Measurements from ENCODE around the gene RAB27B.

The RAB27B gene

DNA sequence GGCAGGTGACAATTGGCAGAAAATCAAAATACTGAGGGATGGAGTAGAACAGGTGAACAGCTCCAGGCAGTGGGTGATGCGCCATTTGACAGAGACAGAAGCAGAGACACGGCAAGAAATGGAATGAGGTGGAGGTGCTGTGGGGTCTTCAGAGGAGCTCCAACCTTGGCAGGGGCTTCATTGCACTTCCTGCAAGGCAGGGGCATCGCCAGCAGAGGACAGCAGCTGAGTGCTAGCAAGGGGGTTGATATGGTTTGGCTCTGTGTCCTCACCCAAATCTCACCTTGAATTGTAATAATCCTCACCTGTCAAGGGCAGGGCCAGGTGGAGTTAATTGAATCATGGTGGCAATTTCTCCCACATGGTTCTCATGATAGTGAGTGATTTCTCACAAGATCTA lies 88.2 kb downstream of the RAB27B start:
- no peak for DNase-seq

DNA sequence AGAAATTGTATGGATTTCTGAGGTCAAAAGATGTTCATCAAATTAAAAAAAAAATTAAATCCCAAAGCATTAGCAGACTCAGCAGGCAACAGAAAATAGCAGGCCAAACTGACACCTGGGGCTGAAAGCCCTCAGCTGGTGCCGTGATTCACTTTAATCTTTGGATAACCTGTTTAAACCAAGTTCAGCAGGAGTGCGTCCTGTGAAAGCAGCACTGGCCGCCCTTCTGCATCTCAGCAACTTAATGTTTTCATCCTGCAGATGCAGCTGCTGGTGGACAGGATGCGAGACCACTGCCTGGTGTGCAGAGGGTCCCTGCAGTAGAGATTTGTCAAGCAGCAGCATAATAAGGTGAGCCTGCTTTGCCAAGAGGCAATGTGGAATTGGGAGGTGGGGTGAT lies 89.8 kb downstream of the RAB27B start:
- DNase-seq = no peak

DNA sequence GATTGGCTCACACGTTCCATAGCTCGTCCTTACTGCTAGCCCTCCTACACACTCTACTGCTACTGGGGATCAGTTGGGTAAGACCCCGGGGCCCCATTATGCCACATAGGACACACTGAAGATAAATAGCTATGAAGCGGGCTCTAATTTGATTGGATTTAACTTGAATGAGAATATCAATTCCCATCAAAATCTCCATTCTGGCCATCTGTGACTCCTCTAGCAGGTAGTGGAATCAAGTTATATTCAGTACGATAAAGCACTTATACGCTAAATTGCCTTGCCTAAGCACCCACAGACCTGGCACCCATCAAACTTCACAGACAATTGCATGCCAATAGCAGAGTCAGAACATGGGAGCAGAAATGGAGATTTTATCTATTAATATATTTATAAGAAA lies 91.1 kb downstream of the RAB27B start:
- no peak for DNase-seq

DNA sequence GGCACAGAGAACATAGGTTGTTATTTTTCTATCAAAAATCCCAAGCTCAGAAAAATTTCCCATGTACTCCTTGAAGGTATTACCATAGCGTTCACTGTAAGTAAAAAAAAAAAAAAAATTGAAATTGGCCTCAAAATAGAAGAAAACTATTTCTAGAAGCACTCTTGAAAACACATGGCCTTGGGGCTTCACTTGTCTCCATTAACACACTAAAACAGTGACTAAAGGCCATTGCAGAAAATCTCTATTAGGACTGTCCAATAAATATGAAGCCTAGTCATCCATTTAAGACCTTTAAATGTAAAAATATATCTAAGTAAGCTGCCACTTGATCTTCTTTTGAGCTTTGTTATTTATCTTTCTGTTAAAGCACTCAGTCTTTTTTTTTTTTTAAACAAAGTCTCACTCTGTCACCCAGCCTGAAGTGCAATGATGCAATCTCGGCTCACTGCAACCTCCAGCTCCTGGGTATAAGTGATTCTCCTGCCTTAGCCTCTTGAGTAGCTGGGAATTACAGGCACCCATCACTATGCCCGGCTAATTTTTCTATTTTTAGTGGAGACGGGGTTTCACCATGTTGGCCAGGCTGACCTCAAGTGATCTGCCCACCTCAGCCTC lies 95.2 kb downstream of the RAB27B start:
- no peak for DNase-seq

DNA sequence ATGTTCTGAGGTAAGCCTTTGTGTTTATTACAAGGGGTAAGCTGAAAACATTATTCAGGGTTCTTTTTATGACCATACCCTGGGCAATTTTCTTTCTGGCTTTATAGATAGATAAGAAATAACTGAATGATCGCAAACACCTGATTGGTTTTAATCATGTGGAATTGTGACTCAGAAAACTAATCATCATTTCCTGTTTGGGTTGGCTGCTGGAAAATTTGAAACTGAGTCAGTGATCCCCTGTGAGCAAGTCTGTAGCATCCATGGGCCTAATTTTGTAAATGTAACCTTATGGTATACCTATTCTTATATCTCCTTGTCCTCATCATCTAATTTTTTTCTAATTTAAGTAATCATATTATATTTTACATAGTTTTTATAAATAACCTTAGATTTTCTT lies 96.7 kb downstream of the RAB27B start:
- DNase-seq = no peak

DNA sequence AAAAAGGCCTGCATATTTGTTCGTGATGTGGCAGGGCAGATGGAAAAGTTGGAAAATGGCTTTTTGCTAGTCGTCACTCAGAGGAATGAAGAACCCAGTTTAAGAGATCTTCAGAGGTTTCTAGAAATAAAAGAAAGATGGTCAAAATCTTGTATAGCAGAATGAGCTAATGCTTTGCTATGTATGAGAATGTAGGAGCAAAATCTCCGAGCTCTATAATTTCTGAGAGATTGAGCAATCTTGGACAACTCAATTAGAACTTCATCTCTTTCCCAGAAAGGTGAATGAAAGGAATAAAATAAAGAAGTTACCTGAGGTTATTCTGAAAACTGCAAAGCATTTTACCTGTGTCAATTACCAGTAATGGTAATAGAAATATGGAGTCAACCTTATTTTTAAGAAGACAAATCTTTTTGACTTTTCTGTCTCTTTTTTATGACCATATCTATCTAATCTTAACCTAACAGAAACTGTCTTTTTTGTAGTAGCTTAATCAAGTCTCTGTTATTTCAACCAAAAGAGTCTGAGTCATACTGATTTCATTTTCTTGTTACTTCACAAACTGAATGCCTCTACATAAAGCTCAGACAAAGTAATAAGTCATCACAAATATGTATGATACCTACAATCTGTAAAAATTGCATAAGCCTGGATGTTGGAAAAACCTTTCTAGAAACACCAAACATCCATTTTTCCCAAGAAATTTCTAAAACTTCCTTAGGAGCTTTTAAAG lies 98.5 kb downstream of the RAB27B start:
- DNase-seq = no peak

DNA sequence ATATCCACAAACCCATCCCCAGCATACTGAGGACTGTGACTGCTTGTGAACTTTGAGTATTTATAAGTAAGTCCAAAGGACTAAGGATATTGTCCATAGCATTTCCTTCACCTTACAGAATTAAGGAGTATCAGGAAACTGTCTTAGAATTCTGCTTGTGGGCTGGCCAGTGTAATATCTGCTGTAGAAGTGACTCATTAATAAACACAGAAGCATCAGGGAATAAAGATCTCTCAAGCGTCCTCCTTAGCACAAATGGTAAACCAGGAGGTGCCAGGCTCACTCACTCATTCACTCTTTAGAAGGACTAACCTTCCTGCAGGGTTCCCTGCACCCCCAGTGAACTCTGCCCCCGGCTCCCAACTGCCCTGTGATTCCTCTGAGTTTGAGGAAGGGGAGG lies 100.0 kb downstream of the RAB27B start:
- no peak for DNase-seq

DNA sequence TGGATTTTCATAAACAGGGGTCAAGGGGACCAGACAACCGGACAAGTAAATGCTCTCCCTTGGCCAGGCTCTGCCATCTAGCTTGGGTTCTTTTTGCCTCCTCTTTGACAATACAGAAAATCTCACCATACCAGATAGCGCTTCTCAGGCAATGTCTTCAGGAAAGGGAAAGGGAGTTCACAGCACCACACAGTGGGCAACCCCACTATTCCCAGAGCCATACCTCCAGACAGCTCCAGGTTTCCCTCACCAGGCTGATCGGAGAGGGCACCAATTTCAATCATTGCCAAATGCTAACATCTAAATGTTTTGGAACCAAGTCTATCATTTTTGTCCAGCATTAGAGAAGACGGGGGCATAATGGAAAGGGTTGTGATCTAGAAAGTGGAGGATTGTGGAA lies 102.9 kb downstream of the RAB27B start:
- DNase-seq = no peak

DNA sequence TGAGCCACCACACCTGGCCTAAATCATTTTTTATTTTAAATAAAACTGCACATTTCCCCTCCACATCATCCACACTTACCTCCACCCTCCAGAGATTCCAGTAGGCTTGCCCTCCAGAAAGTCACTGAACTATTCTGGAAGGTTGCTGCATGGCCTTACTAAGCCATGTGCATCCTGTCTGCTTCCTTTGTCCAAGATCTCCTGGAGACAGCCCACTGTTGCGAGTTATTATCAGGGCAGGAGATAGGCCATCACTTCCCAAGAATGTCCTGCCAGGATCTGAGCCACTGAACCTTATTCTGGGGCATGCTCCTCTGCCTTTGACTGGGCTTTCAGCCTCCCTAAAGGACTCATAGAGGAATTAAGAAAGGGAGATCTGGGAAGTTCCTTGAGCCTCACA lies 104.2 kb downstream of the RAB27B start:
- DNase-seq = no peak

DNA sequence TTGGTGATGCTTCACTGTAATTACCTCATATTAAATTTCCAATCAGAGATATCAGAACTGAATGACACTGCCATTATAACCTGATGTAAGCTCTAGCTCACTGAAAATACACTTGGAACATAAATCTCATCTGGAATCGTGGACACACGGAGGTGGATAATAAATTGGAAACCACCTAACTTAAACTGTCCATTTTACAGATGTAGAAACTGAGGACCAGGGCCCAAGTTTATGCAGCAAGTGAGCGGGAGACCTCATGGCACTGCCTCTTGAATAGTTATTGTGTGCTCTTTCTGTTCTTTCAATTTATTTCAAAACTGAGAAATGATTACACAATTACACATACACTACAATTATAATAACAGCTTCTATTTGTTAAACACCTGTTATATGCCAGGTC lies 110.2 kb downstream of the RAB27B start:
- DNase-seq = no peak

DNA sequence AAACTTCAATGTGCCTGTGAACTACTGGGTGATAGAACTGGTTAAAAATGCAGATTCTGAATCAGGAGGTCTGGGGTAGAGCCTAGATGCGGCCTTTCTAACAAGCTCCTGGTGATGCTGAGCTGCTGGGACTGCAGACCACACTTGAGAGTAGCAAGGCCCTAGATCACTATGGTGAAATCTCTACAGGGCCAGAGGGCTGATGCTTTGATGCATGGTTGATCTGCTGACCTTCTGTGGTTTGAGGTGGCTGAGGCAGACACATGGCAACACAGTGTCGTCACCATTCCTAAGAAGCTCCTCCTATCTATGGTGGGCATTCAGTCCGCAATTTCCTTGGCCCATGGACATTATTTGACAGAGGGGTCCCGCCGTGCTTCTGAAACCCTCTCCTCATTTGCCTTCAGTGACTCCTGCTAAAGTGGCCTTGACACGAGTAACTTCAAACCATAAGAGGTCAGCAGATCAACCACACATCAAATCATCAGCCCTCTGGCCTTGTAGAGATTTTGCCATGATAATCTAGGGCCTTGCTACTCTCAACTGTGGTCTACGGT lies 111.2 kb downstream of the RAB27B start:
- DNase-seq = no peak

DNA sequence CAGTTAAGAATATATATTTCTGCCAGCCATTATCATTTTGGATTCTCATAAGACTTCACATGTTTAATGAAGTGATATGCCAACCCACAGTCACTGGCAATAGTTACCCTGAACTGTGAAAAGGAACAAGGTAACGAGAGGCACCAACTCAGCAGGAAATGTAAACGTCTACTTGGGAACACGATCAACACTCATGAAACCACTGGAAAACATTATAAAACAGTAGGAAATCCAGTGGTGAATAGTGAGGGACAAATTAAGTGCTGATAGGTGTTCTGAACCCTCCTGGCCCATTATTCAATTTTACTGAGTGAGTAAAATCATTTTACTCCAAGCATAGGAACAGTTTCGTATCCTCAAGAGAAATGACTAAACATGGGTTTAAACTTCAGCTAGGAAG lies 113.9 kb downstream of the RAB27B start:
- DNase-seq = no peak

DNA sequence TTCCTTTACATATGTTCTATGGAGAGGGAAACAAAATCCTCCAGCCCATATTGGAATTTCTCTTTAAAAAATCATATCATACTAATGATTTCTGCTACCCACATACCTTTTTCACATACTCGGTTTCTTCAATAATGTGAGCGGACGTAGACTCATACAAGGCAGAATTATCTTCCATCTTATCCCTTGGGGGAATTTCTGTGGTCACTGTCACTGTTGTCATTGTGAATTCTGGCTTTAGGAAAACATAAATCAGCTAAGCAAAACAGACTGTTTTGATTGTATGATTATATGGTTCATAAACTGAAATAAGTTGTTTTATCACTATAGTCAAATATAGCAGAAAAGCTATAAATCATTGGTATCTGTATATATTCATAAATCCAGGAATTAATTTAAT lies 114.3 kb downstream of the RAB27B start:
- no peak for DNase-seq

All from NCI-H1417 treated with DMSO at 0.1 percent for 48 hours (cell line).